Measurements from ENCODE around the gene ALDH2. TPM values are rescaled to one million over a fixed set of nuclear protein-coding genes. Genes with fewer than 3 reads are reported as not detected.

The ALDH2 gene
- total RNA-seq, 4 donors from 2014 or later = 70.2 to 120 (median 95.3) TPM

- 70 to 82% methylated on average over 8 of the region's 8 CpGs for whole genome bisulfite sequencing, 2 donors
- TF ChIP-seq POLR2A (IDR thresholded peaks at IDR 0.05) (no peak), EP300 (IDR thresholded peaks at IDR 0.05) (no peak)
- peaks cover 0 to 85% (median 0%) of the 10 kb centered on the region in 3 donors for H3K36me3 ChIP-seq
Measured at GRCh38 chr12:111754671-111755070, 12.1 kb upstream of the ALDH2 start.

GRCh38 chr12:111756196-111756595 is 10.5 kb upstream of the ALDH2 start:
- Histone ChIP-seq H3K27me3 (no peaks in the 10 kb centered on the region), H3K9me3 (no peaks in the 10 kb centered on the region), H3K4me1 (peaks cover 0 to 5% (median 2%) of the 10 kb centered on the region in 4 donors), H3K27ac (no peak overlapping the region), H3K4me3 (no peak overlapping the region), H3K36me3 (peaks cover 0 to 70% (median 0%) of the 10 kb centered on the region in 3 donors)
- no peak for DNase-seq (ENCODE audit: low spot score in 2 of 2)
- 85 to 97% methylated on average over 13 to 15 of the region's 15 CpGs for WGBS, 2 donors
- TF ChIP-seq EP300 (IDR thresholded peaks at IDR 0.05) (no peak), POLR2A (IDR thresholded peaks at IDR 0.05) (no peak), CTCF (IDR thresholded peaks at IDR 0.05) (no peak)

More at GRCh38 chr12:111754671-111755070, 12.1 kb upstream of the ALDH2 start:
- Histone ChIP-seq H3K27ac (no peak overlapping the region), H3K9me3 (no peaks in the 10 kb centered on the region), H3K4me3 (no peak overlapping the region), H3K27me3 (no peaks in the 10 kb centered on the region), H3K4me1 (peaks cover 0 to 5% (median 2%) of the 10 kb centered on the region in 4 donors)
- no peak for DNase-seq (ENCODE audit: low spot score in 2 of 2)

GRCh38 chr12:111756681-111757080 is 10.1 kb upstream of the ALDH2 start:
- Histone ChIP-seq H3K4me1 (peaks cover 0 to 5% (median 2%) of the 10 kb centered on the region in 4 donors), H3K36me3 (peaks cover 0 to 65% (median 0%) of the 10 kb centered on the region in 3 donors), H3K27ac (no peak overlapping the region), H3K9me3 (no peaks in the 10 kb centered on the region), H3K4me3 (no peak overlapping the region), H3K27me3 (no peaks in the 10 kb centered on the region)
- 80 to 91% methylated on average over 7 of the region's 7 CpGs for WGBS, 2 donors
- TF ChIP-seq CTCF (IDR thresholded peaks at IDR 0.05) (no peak), POLR2A (IDR thresholded peaks at IDR 0.05) (no peak), EP300 (IDR thresholded peaks at IDR 0.05) (no peak)
- DNase-seq (ENCODE audit: low spot score in 2 of 2) = no peak

GRCh38 chr12:111757361-111758119 is 9.2 kb upstream of the ALDH2 start:
- no peak for DNase-seq (ENCODE audit: low spot score in 2 of 2)

GRCh38 chr12:111758120-111758561 is 8.6 kb upstream of the ALDH2 start:
- Histone ChIP-seq H3K4me3 (no peak overlapping the region), H3K9me3 (no peaks in the 10 kb centered on the region), H3K27ac (no peak overlapping the region), H3K4me1 (peaks cover 0 to 5% (median 2%) of the 10 kb centered on the region in 4 donors), H3K36me3 (peaks cover 0 to 55% (median 0%) of the 10 kb centered on the region in 3 donors), H3K27me3 (no peaks in the 10 kb centered on the region)
- DNase-seq (ENCODE audit: low spot score in 2 of 2) = no peak
- 75 to 86% methylated on average over 8 to 9 of the region's 9 CpGs for WGBS, 2 donors
- TF ChIP-seq CTCF (IDR thresholded peaks at IDR 0.05) = no peak
- no peak for TF ChIP-seq EP300 (IDR thresholded peaks at IDR 0.05)
- no peak for TF ChIP-seq POLR2A (IDR thresholded peaks at IDR 0.05)

More at GRCh38 chr12:111757361-111758119, 9.2 kb upstream of the ALDH2 start:
- no peaks in the 10 kb centered on the region for H3K9me3 ChIP-seq
- H3K27me3 ChIP-seq = no peaks in the 10 kb centered on the region
- WGBS, 2 donors = 66 to 74% methylated on average over 14 to 15 of the region's 15 CpGs
- no peak overlapping the region for H3K27ac ChIP-seq
- no peak overlapping the region for H3K4me3 ChIP-seq
- H3K36me3 ChIP-seq = peaks cover 0 to 56% (median 0%) of the 10 kb centered on the region in 3 donors
- TF ChIP-seq CTCF (IDR thresholded peaks at IDR 0.05) = no peak
- peak in 1 of 2 donors; percentile 18 for TF ChIP-seq EP300 (IDR thresholded peaks at IDR 0.05)
- peaks cover 0 to 5% (median 2%) of the 10 kb centered on the region in 4 donors for H3K4me1 ChIP-seq

All from tibial nerve (tissue), 4 donors.